Lung (tissue), 12 donors: ENCODE data around the gene DRD2. TPM values are rescaled to one million over a fixed set of nuclear protein-coding genes. Genes with fewer than 3 reads are reported as not detected.

Source experiments
- ATAC-seq: fragments of 200-7000 bp; cut with Tn5 transposase; one replicate; pipeline ENCODE4 v1.9.1; 2020; ENCODE audit warnings: moderate number of reproducible peaks; ENCODE audit not compliant: insufficient read depth, low FRiP score
- DNase-seq, 3 donors: peaks; one replicate each; pipeline ENCODE4 v3.0.0-alpha.2; 2013 to 2017
- H3K27ac ChIP-seq, 2 donors: one replicate each; pipeline ENCODE4 v1.5.1; 2013; ENCODE audit warnings: mild to moderate bottlenecking in 2 of 2, moderate library complexity in 2 of 2, control low read depth in 1 of 2, inconsistent platforms in 1 of 2, low read depth in 1 of 2, low read length in 1 of 2
- H3K27me3 ChIP-seq, 3 donors: one replicate each; pipeline ENCODE4 v1.5.1; 2013; ENCODE audit warnings: low read length in 2 of 3; ENCODE audit not compliant: control insufficient read depth in 3 of 3, insufficient read depth in 3 of 3
- H3K36me3 ChIP-seq, 4 donors: one replicate each; pipeline ENCODE4 v1.5.1; 2013; ENCODE audit warnings: low read length in 4 of 4, mild to moderate bottlenecking in 1 of 4, moderate library complexity in 1 of 4; ENCODE audit not compliant: control insufficient read depth in 4 of 4, insufficient read depth in 4 of 4
- H3K4me1 ChIP-seq, 5 donors: one replicate each; pipeline ENCODE4 v1.5.1; 2013; ENCODE audit warnings: low read length in 5 of 5, mild to moderate bottlenecking in 2 of 5, moderate library complexity in 1 of 5; ENCODE audit not compliant: control insufficient read depth in 5 of 5, insufficient read depth in 5 of 5
- H3K4me3 ChIP-seq: one replicate; pipeline ENCODE4 v1.5.1; 2013; ENCODE audit warnings: mild to moderate bottlenecking, control low read depth, moderate library complexity
- H3K9ac ChIP-seq, 2 donors: one replicate each; pipeline ENCODE4 v1.5.1; 2013; ENCODE audit warnings: low read length in 2 of 2, control low read depth in 1 of 2; ENCODE audit not compliant: insufficient read depth in 1 of 2
- H3K9me3 ChIP-seq, 4 donors: one replicate each; pipeline ENCODE4 v1.5.1; 2013; ENCODE audit warnings: low read length in 3 of 4, mild to moderate bottlenecking in 1 of 4, moderate library complexity in 1 of 4; ENCODE audit not compliant: control insufficient read depth in 4 of 4, insufficient read depth in 3 of 4
- WGBS, 2 donors: extraction: QIAGEN DNeasy Blood & Tissue Kit; methylation state at CpG; one replicate each; pipeline ENCODE4 v1.1.7; 2013; 5-methylcytosine and 5-hydroxymethylcytosine counted together
- polyA plus RNA-seq, 2 donors: library from polyadenylated mRNA; stranded (reverse); fragments of 200-250 nt; gene quantifications; one replicate each; pipeline ENCODE4 v1.2.1, GENCODE V29; 2013
- total RNA-seq, 2 donors: library from RNA; depleted of rRNA in 1 of 2; stranded (reverse); fragments of >200 nt in 1 of 2; gene quantifications; one replicate each; pipeline ENCODE4 v1.2.1, GENCODE V29; 2014 to 2021
- TF ChIP-seq, protein P1 (sequence below): IDR thresholded peaks from 2 replicates; pipeline ENCODE4 v1.5.1; 2012; ENCODE audit warnings: mild to moderate bottlenecking; ENCODE audit errors: control extremely low read depth, extremely low read depth
- donor health status: control.
- donor health status: control.
- donor health status: Bipolar disorder and iron deficiency.
- donor health status: healthy.
- donor health status: DM: yes; HTN: yes; CAD: no.

The DRD2 gene
- total and polyA plus RNA-seq, 4 donors = 0.08 to 0.28 TPM; not detected in 2

DNA sequence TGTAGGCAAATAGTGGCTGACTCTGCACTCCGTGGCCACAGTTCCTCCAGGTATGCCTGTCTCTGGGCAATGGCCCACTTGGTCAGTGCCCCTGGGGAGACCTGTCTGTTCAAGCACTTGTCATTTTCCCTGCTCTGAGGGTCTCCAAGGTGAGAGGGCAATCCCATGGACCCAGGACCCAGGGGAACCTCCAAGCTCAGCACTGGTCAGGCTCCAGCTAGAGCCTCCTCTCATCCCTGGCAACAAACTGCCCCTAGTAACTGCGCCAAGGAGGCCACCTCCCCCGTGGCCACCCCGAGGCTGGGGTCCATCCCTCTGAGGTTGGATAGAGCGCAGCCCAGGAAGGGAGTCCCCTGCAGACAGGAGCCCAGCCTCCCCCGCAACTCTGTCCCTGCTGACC lies 88.3 kb downstream of the DRD2 start:
- peaks cover 0 to 6% (median 0%) of the 10 kb centered on the region in 5 donors for H3K4me1 ChIP-seq
- H3K36me3 ChIP-seq = no peaks in the 10 kb centered on the region
- DNase-seq = no peak
- ATAC-seq = no peak
- 78 to 84% methylated on average over 6 of the region's 6 CpGs for WGBS, 2 donors
- H3K9me3 ChIP-seq = peaks cover 0 to 4% (median 0%) of the 10 kb centered on the region in 4 donors
- no peak overlapping the region for H3K27ac ChIP-seq
- H3K4me3 ChIP-seq = no peak overlapping the region
- TF ChIP-seq, protein P1, sequence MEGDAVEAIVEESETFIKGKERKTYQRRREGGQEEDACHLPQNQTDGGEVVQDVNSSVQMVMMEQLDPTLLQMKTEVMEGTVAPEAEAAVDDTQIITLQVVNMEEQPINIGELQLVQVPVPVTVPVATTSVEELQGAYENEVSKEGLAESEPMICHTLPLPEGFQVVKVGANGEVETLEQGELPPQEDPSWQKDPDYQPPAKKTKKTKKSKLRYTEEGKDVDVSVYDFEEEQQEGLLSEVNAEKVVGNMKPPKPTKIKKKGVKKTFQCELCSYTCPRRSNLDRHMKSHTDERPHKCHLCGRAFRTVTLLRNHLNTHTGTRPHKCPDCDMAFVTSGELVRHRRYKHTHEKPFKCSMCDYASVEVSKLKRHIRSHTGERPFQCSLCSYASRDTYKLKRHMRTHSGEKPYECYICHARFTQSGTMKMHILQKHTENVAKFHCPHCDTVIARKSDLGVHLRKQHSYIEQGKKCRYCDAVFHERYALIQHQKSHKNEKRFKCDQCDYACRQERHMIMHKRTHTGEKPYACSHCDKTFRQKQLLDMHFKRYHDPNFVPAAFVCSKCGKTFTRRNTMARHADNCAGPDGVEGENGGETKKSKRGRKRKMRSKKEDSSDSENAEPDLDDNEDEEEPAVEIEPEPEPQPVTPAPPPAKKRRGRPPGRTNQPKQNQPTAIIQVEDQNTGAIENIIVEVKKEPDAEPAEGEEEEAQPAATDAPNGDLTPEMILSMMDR = no peak
- H3K27me3 ChIP-seq = peaks cover 0 to 3% (median 2%) of the 10 kb centered on the region in 3 donors
- H3K9ac ChIP-seq = no peak overlapping the region

DNA sequence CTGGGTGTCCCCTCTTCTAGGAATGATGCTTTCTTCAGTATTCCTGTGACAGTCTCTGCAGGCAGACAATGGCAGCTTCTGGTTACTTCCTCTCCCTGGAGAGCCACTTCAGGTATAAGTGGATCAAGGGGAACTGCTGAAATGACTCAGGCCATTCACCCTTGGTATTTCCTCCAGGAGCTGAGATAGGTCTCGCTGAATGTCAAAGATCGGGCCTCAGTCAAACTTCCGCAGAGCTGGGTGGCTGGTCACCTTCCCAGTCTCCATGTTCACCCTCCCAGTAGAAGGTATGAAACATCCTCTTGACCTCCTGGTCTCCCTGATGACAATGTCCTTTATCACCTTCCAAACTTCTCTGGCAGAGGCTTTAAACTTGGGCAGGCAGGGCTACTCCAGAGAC lies 89.4 kb downstream of the DRD2 start:
- Histone ChIP-seq H3K36me3 (no peaks in the 10 kb centered on the region), H3K9me3 (peaks cover 0 to 4% (median 0%) of the 10 kb centered on the region in 4 donors), H3K27me3 (peaks cover 0 to 3% (median 2%) of the 10 kb centered on the region in 3 donors), H3K27ac (no peak overlapping the region), H3K9ac (no peak overlapping the region), H3K4me1 (peaks cover 0 to 6% (median 0%) of the 10 kb centered on the region in 5 donors), H3K4me3 (no peak overlapping the region)
- DNase-seq (no peak), ATAC-seq (peak; percentile 78)
- 71 to 84% methylated on average over 3 of the region's 3 CpGs for WGBS, 2 donors
- TF ChIP-seq, protein P1 = no peak

DNA sequence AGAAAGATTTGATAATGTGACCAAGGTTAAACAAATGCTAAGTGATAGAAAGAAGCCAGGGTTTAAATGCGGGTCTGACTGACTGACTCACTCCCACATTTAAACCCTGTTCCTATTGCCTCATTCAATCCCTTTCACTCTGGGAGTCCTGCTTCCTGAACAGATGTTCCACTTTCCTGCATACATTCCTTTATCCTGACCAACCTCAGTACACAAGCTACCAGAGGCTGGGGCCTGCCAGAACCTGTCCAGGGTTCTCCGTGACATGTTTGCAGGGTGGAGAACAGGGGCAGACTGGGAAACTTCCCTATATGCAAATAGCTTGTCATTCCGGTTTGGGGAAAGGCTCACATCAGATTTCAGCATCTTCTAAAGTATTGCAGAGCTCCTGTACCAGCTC lies 90.6 kb downstream of the DRD2 start:
- H3K9me3 ChIP-seq = peaks cover 0 to 4% (median 0%) of the 10 kb centered on the region in 4 donors
- H3K27me3 ChIP-seq = peaks cover 0 to 3% (median 2%) of the 10 kb centered on the region in 3 donors
- H3K9ac ChIP-seq = no peak overlapping the region
- H3K27ac ChIP-seq = no peak overlapping the region
- TF ChIP-seq, protein P1 = no peak
- H3K4me3 ChIP-seq = no peak overlapping the region
- peaks cover 0 to 6% (median 0%) of the 10 kb centered on the region in 5 donors for H3K4me1 ChIP-seq
- DNase-seq = peak; percentile 20 to 44 (median 34)
- H3K36me3 ChIP-seq = no peaks in the 10 kb centered on the region
- no peak for ATAC-seq
- WGBS, 2 donors = 57 to 65% methylated on average over 3 of the region's 3 CpGs

DNA sequence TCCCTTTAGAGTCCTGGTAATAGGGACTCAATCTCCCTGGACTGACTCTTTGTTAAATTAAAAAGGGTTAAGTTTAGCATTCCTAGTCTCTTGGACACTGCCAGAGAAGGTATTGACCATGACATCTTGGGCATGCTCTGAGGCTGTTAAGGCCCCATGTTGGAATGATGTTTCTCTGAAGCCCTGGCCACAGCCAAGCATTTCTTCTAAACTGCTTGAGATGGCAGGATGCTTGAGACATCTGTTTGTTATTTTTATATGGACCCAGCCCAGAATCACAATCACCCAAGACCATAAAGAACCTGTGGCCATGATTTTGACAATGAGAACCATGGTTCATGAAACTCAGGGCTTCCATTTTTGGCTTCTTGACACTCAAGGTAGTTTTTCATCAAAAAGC lies 93.1 kb downstream of the DRD2 start:
- Histone ChIP-seq H3K27me3 (peaks cover 0 to 3% (median 0%) of the 10 kb centered on the region in 3 donors), H3K9me3 (no peaks in the 10 kb centered on the region), H3K36me3 (no peaks in the 10 kb centered on the region), H3K4me1 (no peaks in the 10 kb centered on the region), H3K9ac (no peak overlapping the region), H3K27ac (no peak overlapping the region), H3K4me3 (no peak overlapping the region)
- DNase-seq = no peak
- ATAC-seq = no peak
- TF ChIP-seq, protein P1 = no peak
